GM12891 (cell line): Measurements from ENCODE around the gene PARVB.

ENCODE experiments used
- POLR2A ChIP-seq: IDR thresholded peaks from 2 replicates; pipeline ENCODE4 v1.6.1; 2011; ENCODE audit warnings: low read depth, low read length, control low read depth
- POLR2AphosphoS5 ChIP-seq: IDR thresholded peaks from 2 replicates; pipeline ENCODE4 v1.6.1; 2011; ENCODE audit warnings: low read depth, low read length, control low read depth
- TAF1 ChIP-seq: IDR thresholded peaks from 2 replicates; pipeline ENCODE4 v1.6.1; 2011; ENCODE audit warnings: low read depth, low read length, control low read depth

DNA sequence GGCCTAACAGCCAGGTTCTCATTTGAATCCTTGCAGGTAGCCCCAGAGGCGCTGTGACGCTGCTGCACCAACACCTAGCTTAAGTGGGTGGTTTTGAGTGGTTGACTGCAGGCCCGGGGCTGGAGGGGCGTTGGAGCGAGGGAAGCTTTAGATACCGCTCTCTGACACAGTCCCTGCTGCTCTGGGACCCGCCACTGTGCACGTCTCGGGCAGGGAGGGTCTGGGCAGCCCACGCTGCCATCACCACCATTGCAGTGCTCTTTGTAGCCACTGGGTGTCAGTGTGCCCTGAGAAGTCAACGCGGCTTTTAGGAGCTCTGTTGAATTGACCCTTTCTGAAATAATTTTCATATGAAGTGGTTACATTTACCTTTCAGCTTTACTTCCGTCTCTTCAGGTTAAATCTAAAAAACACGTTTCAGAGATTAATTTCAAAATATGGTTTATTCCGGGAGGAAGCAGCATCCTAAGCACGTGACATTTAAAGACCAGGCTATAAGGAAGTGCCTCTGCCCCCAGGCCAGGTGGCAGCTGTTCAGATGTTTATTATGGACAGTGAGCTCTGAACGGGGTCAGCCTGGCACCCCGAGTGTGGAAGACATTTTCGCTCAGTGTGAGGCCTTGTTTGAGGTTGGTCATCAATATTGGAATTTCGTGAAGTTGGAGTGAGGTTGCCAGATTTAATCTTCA, 30.9 kb upstream of the PARVB start:
- no peak for TF ChIP-seq POLR2AphosphoS5
- no peak for TF ChIP-seq POLR2A
- no peak for TF ChIP-seq TAF1
